GM19463 (cell line): ENCODE data around the gene DRC3.

Experiments used
- ATAC-seq: cut with Tn5 transposase; IDR thresholded peaks from one replicate; pipeline ENCODE4 v1.9.1; 2021; ENCODE audit warnings: mild to moderate bottlenecking, moderate library complexity; ENCODE audit not compliant: unreplicated experiment

DRC3 gene

DNA sequence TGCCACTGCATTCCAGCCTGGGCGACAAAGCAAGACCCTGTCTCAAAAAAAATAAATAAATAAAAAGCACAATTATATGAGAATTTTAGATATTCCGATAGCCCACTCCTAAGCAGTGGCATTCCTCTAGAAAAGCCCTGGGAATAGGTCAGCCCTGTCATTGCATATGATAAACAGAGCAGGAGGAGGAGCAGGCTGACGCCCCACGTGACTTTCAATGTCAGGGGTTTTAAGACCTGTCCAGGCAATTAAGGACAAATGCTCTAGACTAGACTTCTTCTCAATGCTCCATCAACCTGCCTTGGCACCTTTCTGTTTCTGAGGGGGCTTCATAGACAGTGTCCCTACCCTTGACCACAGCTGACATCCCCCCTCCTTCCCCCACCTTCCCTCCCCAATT lies 8.0 kb upstream of the DRC3 start:
- no peak for ATAC-seq

DNA sequence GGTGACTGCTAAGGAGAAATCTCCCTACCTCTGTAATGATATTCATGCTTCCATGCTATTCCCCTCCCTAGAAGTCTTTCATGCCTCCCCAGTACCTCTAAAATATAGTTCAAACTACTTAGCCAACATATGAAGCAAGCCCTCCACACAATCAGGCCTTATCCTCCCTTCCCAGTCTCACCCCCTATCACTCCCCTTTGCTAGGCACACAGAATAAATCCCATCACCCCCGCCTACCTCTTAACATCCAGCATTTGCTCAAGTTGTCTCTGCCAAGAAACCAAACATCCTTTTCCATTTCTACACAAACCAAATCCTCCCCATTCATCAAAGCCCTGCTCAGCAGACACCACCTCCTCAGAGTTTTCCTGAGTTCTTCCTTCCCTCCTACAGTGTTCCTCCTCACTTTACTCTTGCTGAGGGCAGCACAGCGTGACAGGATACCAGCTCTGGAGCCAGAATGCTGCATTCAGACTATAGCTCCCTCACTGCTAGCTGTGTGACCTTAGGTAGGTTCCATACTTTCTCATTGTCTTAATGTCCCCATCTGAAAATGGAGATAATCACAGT lies 7.4 kb upstream of the DRC3 start:
- no peak for ATAC-seq

DNA sequence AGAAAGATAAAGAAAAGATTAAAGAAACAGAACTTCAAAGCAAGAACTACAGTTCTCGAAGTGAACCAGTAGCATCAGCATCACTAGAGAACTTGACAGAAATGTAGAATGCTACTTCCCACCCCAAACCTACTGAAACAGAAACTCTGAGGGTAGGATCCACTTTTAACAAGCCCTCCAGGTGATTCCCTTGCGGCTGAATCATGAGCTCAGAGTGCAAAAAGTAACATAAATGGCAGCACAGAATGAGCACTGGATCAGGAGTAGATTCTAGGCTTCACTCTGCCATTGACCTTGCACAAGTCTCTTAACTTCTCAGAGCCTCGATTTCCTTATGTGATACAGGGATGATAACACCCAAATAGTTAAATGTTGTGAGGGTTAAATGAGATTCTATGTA lies 6.3 kb upstream of the DRC3 start:
- peak; percentile 50 for ATAC-seq

DNA sequence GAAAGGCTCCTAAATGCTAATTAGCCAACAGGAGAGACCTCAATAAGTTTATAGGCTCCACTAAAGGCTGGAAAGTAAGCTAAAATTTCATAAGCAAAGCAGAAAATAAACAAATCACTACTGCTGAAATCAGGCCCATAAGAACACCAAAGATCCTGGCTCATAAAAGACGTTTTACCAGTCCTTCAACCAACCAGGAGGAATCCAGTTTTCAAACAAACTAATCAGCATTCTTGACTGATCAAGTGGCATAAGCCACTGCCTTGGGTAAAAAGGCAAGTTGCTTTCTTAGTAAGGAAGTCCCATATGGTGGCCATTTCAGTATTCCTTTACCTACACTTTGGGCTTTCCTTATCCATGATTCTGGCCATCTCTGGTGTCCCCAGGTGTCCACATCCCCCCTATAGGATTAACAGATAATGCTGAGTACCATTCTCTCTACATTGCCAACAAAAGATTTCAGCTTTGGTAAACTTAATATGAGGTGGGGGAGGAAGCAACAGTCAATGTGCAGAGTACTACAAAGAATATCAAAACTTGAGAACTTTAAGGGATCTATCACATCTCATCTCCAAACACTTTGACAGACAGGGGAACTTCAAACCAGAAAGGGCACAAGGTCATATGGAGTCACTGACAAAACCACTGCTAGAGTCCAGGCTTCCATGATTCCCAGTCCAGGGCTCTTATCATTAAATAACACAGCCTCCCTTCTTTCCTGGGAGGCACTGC lies 1.8 kb upstream of the DRC3 start:
- no peak for ATAC-seq

DNA sequence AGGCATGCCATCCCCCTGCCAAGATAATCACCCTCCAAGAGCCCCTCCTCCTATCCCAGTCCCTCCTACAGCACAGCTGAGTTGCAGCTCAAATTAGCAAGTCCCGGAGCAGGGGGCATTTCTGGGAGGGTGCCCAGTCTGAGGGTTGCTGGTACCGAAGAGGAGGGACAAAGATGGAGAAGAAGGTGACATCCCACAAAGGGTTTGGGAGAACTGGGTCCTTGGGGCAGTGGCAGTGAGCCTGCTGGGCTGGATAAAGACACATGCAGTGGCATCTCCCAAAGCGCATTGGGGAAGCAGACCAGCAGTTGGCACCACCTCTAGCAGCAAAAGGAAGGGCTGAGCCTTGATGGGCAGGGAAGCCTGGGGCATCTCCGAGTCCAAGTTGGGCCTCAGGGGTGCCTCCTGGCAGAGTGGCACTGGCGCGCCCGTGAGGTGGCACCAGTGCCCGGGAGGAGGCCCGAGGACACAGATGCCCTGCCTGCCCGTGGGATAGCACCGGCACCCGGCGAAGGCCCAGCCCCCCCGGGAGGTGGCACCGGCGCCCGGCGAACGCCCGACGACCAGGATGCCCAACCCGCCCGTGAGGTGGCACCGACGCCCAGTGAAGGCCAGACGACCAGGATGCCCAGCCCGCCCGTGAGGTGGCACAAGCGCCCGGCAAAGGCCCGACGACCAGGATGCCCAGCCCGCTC lies 1.1 kb upstream of the DRC3 start:
- no peak for ATAC-seq

DNA sequence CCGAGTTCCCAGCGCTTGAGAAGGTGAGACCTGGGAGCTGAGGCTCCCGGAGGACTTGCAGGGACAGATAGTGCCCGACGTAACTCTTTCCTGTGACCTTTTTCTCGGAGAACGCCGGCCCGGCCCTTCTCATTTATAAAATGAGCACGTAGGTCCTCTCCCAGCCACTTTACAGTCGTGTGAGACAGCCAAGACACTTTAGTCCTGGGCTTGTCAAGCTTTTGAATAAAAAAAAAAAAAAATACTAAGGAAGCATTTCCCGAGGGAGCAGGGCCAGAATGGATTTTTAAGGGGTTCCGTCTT lies 241 bp downstream of the DRC3 start:
- ATAC-seq, result no peak

DNA sequence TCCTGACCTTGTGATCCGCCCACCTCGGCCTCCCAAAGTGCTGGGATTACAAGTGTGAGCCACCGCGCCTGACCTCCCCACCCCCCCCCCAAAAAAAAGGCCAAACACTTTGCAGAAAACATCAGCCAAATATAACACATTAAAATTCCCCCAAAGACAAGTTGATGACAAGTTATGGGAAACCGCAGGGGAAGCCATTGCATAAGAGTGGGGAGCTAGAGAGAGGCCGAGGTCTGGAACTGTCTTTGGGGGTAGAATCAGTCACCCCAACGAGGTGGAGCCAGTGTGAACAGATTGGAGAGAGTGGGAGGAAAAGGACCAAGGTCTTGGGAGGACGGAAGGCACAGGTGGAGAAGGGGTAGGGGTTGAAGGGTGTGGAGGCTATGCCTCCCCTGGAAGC lies 2.8 kb downstream of the DRC3 start:
- ATAC-seq, result no peak

DNA sequence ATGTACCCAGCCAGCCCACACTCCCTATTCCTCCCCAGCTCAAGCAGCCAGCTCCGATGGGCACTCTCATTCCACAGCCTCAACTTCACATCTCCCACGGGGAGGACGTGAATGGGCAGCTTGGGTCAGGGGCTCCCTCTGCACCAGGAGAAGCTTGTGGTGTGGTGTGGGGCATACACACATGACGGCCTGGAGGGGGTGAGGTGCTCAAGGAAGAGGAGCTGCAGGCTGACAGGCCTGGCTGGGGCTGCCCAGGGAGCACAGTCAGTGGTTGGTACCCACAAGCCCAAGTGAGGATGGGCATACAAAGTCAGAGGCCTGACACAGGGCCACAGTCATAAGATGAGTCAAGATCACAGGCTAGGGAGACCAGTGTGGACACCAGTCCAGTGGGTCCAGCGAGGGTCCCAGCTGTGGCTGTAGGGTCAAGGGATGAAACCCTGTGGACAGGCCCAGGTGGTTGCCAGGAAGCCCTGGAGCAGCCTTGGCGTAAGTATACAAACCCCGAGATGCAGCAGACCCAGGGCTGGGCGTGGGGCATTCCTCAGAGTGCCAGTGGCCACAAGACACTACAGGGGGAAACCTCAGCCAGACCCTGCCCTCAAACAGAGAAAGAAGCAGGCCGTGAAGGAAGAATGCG lies 4.4 kb downstream of the DRC3 start:
- ATAC-seq, result no peak

DNA sequence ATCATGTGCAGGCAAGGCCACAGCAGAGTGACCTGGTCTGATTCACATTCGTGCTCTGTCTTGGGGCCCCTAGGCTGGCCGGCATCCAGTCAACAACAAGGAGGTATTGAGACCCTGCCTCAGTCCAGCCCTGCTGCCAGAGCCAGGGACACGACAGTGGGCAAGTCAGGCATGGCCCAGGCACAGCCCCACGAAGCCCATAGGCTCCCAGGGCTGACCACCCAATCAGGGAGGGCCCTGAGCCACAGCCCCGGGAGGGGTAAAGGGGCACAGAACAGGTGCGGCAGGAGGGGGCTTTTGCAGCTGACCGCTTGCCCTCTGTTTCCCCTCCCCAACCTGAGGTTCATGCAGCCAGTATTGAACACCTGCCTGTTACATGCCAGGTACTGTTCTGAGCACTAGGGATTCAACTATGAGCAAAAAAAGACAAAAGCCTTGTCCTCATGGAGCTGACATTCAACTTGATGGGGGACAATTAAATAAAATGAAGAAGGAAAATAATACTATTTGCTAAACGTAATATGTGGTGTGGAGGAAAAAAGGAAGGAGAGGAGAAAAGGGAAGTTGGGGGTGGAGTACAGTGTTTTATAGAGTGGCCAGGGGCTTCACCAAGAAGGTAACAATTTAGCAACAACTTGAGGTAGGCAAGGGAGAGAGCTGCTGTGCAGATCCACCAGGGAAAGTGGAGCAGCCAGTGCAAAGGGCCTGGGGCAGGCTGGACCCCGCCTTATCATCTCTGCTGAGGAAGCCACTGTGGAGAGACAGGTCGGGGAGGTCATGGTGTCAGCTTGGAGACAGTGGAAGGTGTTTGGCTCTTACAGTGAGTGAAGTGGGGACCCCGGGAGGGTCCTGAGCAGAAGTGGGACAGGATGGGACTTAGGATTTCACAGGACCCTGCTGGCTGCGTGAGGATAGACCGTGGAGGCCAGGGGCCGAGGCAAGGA lies 6.1 kb downstream of the DRC3 start:
- ATAC-seq, result no peak

DNA sequence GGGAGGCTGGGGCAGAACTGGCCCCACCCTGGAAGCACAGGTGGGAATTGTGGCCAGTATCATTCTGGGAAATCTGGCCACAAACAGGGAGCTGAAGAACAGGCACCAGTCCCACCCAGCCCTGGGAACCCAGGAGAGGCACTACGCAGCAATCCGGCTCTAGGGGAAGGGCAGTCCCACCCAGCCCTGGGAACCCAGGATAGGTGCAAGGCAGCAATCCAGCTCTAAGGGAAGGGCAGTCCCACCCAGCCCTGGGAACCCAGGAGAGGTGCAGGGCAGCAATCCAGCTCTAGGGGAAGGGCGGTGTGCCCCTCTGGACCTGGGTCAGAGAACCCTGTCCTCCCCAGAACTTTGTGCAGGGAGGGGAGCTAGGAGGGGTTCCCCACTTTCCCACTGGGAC lies 7.1 kb downstream of the DRC3 start:
- ATAC-seq, result no peak

DNA sequence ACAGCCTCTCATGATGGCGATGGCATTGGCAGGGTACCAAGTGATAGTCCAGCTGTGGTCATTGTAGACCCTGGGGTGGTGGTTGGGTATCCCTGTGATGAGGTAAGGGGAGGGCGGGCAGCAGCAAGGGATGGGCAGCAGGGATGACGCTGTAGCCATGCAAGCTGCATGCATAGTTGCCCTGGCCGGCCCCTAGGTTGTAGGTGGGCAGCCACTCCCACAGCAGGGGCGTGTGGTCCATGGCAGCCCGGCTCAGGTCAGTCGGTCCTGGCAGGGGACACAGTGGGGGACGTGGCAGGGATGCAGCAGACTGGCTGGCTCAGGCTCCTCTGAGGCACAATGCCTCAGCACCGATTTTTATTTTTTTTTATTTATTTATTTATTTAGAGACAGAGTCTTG lies 8.7 kb downstream of the DRC3 start:
- ATAC-seq, result no peak

DNA sequence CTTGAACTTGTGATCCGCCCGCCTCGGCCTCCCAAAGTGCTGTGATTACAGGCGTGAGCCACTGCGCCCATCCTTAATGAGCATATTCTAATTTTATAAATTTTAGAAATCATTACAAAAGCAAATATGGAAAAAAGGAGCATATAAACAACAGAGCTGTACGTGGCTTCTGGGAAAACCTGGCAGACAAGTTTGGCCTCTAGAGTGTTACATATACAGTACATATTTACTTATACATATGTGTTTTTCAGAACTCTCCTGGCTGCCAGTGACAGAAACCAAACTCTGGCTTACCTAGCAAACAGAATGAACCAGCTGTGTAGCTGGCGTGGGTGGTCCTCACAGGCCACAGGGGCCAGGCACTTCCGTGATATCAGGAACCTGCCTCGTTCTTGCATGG lies 10.1 kb downstream of the DRC3 start:
- ATAC-seq, result no peak

DNA sequence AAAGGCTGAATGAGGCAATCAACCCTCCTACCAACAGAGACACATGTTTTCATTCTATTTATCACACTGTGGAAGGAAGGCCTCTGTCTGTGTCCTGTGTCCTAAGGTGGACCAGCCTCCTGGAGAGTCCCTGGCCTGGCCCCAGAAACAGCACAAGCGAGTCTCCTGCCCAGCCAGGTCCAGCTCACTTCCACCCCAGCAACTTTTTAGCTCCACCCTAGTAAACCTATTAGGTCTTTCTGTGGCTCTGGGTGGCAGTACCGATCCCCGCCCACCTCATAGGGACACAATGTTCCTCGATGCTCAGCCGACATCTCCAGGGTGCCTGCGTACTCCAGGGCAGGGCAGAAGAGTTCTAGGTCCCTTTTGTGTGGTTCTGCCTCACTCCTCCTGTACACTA lies 10.7 kb downstream of the DRC3 start:
- ATAC-seq, result no peak

DNA sequence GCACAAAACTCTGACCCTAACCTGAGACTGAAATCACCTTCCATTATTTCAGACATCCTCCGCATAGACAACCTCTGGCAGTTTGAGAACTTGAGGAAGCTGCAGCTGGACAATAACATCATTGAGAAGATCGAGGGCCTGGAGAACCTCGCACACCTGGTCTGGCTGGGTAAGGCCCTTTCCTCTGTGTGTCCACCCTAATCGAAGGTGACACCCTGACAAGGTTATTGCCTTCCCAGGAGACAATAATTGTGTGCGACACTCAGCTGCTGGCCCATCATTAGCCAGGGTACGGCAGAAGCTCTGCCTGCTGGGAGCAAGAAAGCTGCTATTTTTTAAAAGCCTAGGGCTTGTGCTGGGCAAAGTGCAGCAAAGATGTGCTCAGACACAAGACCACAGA lies 11.1 kb downstream of the DRC3 start:
- ATAC-seq, result no peak

DNA sequence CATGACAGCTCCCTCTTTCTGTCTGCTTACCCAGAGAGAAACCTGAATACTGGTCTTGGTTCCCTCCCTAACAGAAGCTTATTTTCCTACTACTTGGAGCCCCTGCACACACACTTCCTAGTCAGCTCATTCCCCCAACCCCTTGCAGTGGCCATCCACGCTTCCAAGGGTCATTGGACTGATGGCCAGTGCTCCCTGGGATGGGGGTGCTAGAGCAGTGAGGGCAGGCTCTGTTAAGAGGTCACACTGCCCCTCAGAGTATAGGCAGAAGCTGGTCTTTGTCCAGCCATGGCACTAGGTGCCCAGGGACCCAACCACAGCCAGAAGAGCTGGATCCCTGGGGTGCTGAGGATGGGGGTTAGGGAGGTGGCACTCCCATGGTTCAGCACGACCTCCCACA lies 12.5 kb downstream of the DRC3 start:
- ATAC-seq, result no peak

DNA sequence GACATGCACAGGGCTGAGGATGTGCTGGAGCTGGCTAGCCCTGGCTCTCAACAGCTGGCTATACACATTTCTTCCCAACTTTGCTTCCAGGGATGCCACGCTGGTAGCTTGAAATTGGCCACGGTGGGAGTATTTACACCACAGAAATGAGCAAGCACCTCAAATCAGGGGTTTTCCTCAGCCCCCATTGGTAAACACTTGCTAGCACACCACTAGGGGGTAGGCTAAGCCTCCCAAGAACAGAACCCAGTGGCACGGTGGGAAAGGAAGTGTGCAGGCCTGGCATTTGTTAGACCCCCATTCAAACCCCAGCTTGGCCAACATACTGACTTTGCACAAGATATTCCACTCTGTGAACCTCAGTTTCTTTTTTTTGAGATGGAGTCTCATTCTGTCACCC lies 12.9 kb downstream of the DRC3 start:
- ATAC-seq, result no peak

DNA sequence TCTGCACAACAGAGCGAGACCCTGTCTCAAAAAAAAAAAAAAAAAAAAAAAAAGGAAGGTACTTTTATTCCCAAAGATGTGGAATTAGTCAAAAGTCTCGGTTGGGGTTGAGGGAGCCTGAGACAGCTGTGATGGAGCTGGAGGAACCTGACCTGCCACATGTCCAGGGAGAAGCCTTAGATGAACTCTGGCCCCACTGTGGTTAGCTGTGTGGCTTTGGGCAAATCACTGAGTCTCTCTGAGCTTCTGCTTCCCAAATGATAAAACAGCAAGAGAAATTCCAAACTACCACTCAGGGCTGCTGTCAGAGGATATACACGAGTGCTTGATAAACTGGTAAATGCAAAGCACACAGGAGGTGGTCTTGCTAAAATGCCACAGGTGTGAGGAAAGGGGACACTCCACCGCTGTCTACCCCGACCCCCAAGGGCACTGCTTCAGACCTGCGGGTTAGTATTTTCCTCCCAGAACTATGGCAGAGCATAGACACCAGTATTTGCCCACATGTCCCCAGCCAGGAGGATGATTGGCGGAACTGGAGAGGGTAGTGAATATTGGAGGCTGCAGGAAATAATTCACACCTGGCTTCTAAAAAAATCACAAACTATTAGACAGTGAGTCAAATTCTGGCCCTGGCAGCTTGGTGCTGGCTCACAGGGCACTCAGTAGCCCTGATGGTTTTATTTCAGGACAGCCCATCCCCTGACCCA lies 14.7 kb downstream of the DRC3 start:
- ATAC-seq, result no peak

DNA sequence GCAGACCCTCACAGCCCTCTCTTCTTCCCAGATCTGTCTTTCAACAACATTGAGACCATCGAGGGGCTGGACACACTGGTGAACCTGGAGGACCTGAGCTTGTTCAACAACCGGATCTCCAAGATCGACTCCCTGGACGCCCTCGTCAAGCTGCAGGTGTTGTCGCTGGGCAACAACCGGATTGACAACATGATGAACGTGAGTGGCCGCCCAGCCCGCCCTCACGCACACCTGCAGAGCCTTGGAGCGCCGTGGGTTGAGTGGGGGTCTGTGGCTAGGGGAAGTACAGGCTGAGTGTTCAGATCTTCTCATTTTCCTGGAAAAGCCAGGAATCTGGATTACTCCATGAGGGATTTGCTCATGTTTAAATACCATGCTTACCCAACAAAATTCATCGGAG lies 15.2 kb downstream of the DRC3 start:
- no peak for ATAC-seq

DNA sequence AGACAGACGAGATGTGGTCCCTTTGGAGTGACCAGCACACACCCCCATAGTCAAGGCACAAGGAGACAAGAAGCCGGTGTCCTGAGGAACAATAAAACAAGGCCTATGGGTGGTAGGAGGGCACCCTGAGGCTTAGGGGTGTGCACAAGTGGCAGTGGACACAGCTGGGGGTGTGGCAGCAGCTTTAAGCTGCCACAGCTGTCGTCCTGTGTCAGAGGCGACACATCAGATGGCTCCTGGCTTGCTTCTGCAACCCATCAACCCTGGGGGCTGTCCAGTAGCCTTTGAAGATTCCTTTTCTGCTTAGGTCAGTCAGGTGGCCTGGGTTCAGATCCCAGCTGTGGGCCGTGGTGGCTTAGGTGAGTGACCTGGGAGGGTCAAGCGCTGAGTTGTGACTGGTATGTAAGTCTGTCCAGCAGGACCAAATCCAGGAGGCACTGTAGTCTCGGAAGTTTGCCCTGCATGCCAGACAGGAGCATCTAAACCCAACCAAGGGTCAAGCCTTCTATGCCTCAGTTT lies 15.8 kb downstream of the DRC3 start:
- ATAC-seq, result no peak

DNA sequence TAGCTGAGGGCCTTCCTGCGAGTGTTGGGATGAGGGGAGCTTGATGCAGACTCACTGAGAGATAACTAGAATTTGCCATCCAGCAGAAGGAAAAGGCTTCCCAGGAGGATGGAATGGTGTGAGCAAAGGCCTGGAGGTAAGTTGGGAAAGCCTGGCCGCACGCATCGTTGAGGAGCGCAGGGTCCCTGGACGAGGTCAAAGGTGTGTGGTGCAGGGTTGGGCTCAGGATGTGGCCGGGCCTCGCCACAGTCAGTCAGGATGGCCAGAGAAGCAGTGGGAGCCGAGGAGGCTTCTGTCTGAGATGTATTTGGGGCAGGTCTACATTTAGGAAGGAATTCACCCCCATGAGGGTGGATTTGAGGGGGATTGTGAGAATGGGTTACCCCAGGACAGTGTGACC lies 16.4 kb downstream of the DRC3 start:
- no peak for ATAC-seq
